Activated CD4-positive, alpha-beta T cell treated with anti-CD3 and anti-CD28 coated beads for 24 hours (primary cell): Measurements from ENCODE around the gene DNAH17.

Experiments used
- DNase-seq, 2 donors: peaks; one replicate each; pipeline ENCODE4 v3.0.0-alpha.2; 2020; ENCODE audit warnings: low read depth in 2 of 2

DNAH17 gene

GRCh38 chr17:78391051-78391431 is 186.2 kb downstream of the DNAH17 start:
- no peak for DNase-seq

- DNase-seq: no peak
These were observed 186.8 kb downstream of the DNAH17 start for GRCh38 chr17:78390241-78391050.

- DNase-seq: no peak
These were observed 188.9 kb downstream of the DNAH17 start for GRCh38 chr17:78387977-78388941.

GRCh38 chr17:78384479-78385175 is 192.6 kb downstream of the DNAH17 start:
- DNase-seq: no peak

- DNase-seq: peak; percentile 39 to 58
These were observed 193.3 kb downstream of the DNAH17 start for GRCh38 chr17:78383725-78384471.

- no peak for DNase-seq
These were observed 195.5 kb downstream of the DNAH17 start for GRCh38 chr17:78381601-78382232.

GRCh38 chr17:78380370-78380769 is 196.8 kb downstream of the DNAH17 start:
- no peak for DNase-seq

- no peak for DNase-seq
These were observed 198.1 kb downstream of the DNAH17 start for GRCh38 chr17:78379131-78379491.

- DNase-seq: peak; percentile 62 to 75
These were observed 198.7 kb downstream of the DNAH17 start, which contains the start of gene PGS1 for GRCh38 chr17:78378225-78379130. PGS1 (plus strand) TSS chr17:78378649; CDS start chr17:78378666, 17 bp downstream.

- DNase-seq: no peak
These were observed 199.4 kb downstream of the DNAH17 start for GRCh38 chr17:78377858-78378224.

GRCh38 chr17:78376161-78376560 is 201.0 kb downstream of the DNAH17 start:
- DNase-seq: no peak

GRCh38 chr17:78375401-78376151 is 201.6 kb downstream of the DNAH17 start:
- DNase-seq: no peak

GRCh38 chr17:78374631-78375274 is 202.4 kb downstream of the DNAH17 start:
- DNase-seq: no peak

GRCh38 chr17:78374189-78374588 is 203.0 kb downstream of the DNAH17 start:
- DNase-seq: no peak
